Measurements from ENCODE around the gene SCAF11. TPM values are rescaled to one million over a fixed set of nuclear protein-coding genes. Genes with fewer than 3 reads are reported as not detected.

SCAF11 gene
- polyA plus RNA-seq, 10 donors: 49.8 to 92.9 (median 72.8) TPM

DNA sequence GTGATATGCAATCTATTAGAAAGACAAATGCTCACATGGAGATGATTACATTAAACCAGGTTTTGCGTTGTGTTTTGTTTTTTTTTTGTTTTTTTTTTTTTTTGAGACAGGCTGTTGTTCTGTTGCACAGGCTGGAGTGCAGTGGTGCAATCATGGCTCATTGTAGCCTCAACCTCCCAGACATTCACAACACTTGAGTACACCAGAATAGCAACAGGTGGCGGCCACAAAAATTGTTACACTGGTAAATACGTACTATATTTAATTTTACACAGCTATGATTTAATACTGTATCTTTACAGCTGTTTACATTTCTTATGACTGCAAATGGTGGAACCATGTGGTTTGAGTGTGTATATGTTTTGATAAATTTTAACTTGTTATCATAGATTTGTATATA, 60.0 kb downstream of the SCAF11 start:
- DNase-seq: no peak

DNA sequence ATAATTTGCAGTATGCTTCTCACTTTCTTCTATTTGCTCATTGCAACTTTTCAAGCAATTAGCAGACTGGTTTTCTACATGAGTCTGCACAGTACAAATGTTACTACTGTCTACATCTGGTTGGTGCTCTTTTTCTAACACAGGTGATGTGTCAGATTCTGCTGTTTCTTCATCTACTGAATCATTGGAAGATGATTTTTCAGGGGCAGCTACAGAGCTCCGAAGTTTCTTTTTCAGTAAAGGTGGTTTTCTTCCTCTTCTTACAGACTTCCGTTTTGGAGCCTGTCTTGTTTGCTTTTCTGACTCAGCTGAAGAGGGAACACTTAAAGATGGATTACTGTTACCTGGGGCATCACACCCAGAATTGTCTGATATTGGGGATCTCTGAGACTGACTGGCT, 62.1 kb downstream of the SCAF11 start:
- DNase-seq: no peak

DNA sequence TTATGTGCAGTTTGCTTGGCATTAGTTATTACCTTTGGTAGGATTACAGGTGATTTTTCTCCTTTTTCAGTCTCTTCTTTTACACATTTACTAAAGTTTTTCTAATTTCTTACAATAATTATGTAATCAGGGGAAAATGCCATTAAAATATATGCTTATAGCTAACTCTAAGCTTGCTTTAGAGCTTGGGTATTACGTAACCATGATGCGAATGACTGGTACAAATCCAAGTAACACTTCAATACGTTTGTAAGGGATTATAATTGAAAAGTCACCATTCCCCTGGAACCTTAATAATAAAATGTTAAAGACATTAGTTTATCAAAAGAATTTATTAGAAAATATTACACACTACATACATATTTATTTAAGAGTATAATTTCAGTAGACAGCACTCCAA, 71.6 kb downstream of the SCAF11 start:
- DNase-seq: no peak

DNA sequence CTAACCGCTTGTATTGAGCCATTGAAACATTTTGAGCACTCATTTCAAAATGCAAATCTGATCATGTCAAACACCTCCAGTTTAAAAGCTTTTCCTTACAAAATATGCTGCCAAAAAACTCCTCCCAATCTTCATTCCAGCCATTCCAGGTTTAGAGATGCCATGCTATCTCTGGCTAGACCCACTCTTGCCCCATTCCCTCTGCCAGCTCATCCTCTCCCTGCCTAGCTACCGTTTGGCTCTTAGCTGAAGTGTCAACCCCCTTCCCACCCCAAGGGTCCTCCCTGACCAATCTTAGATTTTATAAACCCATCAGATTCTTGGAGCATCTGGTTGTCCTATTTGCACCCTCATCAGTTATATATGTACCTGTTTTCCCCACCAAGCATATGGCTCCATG, 75.0 kb downstream of the SCAF11 start:
- DNase-seq: no peak

DNA sequence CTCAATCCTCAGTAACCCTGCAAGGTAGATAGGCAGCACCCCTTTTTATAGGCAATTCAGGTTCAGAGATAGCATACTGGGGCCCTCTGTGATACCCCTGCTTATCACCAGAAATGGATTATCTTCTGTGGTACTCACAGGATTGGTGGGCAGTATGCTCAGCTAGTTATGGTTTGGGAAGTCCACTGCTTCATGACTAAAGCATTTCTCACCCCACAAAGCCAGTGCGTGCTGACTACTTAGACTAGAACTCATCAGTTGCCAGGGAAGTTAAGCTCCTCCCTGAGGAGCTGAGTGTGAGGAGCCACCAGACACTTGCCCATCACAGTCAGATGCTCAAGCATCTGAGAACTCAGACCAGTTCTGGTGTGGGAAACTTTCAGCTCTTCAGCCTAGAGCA, 76.3 kb downstream of the SCAF11 start:
- DNase-seq: peak in 1 of 3 donors; percentile 46

DNA sequence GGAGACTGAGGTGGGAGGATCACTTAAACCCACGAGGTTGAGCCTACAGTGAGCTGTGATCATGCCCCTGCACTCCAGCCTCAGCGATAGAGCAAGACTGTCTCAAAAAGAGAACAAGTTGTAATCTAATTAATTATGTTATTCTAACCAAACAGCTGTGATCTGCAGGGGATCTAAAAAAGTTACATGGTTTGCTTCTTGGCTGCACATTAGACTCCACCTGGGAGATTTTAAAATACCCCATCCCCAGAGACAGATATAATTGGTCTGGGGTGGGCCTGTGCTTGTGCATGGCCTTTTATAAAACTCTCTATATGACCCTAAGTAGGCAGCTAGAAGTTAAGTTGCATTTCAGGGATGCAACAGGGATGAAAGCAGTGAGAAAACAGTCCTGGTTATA, 76.7 kb downstream of the SCAF11 start:
- DNase-seq: no peak

DNA sequence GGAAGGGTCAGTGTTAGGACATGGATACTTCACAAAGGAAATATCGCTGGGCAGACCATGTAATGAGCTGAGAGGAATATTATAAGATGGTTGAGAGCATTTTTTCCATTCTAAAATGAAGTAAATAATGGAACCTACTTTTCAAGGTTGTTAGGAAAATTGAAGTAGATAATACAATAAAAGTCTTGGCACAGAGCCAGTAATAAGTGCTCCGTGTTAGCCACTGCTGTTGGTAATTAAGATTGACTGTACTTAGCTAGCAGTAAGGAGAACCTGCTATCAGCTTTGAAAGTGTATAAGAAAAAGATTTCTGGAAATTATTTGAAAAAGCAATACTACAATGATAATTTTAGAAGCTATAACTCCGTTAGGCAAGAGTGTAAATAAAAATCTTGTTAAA, 77.6 kb downstream of the SCAF11 start:
- DNase-seq: no peak

DNA sequence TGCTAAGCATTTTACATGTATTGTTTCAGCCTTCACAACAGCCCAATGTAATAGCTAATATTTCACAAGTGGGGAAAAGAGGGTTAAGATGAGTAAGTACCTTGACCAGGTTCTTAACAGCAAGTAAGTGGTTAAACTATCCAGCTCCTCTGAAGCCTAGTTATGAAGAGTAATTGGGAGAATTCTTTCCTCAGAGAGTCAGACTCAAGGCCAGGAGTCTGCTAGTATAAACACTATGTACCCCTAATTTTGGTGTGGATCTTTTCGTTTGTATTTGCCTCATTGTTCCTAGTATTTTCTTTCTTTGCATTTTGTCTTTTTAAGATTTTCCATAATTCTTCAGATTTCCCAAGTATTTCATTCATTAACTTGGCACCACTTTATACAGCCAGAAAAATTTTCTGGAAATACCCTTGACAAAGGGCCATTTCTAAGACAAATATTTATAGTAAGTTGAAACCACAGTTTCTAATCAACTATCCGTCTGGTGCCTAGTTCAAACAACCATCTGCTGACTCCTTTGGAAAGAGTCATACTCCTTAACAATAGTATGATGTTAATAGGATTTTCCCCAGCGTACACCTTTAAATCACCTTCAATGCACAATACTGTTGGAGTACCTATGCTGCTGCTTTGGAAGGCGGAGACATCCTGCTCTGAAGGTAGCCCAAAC, 81.2 kb downstream of the SCAF11 start:
- no peak for DNase-seq

DNA sequence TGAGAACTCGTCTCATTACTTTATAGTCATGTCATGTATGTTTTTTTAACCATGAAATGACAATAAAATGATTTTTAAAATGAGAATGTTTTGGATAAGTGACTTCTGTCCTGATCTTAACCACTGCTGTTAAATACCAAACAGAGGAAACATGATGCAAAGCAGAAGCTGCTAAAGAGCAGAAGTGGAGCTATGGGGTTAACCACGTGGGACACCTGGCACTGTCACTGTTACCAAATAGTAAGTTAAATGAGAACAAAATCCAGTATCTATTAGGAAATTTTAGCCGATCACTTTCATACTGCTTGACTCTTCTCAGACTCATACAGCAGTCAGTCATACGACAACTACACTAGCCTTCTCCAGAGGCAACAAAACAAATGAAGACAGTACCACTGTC, 82.4 kb downstream of the SCAF11 start:
- DNase-seq: no peak

DNA sequence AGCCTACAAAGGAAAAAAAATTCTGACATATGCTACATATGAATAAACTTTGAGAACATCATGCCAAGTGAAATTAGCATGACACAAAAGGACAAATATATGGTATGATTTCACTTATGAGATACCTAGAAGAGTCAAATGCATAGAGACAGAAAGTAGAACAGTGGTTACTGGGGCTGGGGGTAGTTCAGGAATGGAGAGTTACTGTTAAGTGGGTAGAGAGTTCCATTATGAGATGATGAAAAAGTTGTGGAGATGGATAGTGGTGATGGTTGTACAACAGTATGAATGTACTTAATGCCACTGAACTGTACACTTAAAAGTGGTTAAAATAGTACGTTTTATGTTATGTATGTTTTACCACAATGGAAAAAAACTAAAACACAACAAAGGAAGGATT, 92.3 kb downstream of the SCAF11 start:
- DNase-seq: no peak

DNA sequence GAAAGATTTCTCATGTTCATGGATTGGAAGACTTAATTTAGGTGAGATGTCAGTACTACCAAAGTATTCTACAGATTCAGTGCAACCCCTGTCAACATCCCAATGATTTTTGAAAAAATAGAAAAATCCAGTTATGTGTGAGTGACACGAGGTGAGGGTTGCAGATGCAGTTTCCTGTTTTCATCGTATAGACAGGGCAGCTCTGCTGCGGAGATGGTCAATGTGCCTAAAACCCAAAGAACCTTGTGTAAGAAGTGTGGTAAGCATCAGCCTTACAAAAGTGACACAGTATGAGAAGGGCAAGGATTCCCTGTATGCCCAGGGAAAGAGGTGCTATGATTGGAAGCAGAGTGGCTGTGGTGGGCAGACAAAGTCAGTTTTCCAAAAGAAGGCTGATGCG, 94.4 kb downstream of the SCAF11 start:
- DNase-seq: no peak

DNA sequence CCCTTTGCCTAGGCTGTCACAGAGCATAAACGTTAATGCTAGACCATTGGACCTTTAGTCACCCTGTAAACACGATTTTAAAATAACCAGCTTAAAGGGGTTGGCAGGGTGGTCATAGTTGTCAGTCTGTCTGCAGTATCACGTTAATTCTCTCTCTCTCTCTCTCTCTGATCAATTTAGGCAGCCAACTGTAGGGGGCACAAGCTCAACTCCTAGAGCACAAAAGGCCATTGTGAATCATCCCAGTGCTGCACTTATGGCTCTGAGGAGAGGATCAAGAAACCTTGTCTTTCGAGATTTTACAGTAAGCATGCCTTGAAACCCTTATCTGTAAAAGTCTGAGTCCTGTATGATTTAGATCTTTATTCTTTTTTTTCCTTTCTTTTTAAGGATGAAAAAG, 97.1 kb downstream of the SCAF11 start:
- DNase-seq: no peak

DNA sequence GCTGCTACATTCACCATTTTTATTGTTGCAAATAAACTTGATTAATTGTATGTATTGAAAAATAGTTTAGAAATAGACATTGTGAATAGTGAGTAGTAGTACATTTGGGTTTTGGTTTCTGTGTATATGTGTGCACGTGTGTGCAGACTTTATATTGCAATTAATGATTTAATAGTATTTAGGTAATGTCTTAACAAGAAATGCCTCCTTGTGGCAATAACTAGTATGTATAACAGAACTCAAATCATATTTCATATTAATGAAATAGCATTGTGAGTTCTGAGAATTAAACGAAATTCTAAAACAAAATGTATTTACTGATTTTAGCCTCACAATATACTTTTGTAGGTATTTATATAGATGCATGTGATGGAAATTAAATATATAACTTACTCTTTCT, 100.1 kb downstream of the SCAF11 start:
- no peak for DNase-seq

DNA sequence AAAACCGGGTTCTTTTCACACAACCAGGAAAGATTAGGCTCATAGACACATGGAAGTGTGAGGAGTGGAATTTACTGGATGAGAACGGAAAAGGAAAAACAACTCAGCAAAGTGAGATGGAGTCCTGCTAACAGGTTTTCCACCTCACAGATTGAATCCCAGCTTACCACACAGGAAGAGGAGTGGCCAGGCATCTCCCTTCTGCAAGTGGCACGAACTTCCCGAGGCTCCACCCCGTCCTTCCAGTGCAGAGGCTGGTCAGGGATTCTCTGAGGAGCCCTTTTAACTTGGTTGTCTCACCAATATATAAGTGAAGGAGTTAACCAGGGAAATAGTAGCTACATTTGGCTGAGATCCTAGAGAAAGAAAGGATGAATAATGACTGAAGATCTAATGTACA, 102.8 kb downstream of the SCAF11 start:
- DNase-seq: no peak

DNA sequence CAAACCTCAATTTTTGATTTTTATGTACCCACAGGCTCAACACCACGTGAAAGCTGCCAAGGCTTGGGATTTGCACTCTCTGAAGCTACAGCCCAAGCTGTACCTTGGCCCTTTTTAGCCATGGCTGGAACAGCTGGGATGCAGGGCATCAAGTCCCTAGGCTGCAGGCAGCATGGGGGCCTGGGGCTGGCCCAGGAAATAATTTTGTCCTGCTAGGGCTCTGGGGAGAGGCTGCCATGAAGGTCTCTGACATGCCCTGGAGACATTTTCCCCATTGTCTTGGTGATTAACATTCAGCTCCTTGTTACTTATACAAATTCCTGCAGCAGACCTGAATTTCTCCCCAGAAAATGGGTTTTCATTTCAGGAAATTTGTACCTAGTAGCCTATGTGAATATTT, 103.7 kb downstream of the SCAF11 start:
- no peak for DNase-seq

DNA sequence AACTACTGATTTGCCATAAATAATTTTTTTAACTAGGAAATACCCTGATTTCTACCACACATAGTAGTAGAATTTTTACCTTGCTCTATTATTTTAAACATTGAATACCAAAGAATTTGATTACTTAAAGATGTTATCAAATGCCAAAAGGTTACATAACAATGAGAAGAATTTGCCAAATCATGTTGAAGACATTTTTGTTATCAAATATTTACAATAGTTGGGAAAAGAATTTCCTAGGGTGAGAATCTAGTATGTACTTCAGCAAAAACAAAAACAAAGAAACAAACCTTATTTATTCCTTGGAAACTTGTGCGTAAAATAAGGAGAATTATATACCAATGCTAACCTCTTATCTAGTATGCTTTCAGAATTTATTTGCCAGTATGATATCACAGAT, 107.2 kb downstream of the SCAF11 start:
- DNase-seq: no peak

DNA sequence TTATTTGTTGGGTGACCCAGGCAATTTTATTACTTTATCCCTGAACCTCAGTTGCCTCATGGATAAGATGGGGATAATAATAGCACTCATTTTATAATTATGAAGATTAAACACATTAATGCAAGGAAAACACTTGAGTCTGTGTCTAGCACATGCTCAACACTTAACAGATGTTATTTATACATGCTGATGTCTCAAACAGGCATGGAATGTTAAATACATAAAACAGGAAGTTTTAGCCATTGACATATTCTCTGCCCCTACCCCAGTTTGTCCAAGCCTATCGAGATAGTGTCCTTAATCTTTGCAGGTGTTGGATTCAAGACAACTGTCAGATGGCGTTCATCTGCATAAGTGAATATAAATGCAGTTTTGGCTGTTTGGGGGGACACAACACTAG, 109.8 kb downstream of the SCAF11 start:
- DNase-seq: no peak

DNA sequence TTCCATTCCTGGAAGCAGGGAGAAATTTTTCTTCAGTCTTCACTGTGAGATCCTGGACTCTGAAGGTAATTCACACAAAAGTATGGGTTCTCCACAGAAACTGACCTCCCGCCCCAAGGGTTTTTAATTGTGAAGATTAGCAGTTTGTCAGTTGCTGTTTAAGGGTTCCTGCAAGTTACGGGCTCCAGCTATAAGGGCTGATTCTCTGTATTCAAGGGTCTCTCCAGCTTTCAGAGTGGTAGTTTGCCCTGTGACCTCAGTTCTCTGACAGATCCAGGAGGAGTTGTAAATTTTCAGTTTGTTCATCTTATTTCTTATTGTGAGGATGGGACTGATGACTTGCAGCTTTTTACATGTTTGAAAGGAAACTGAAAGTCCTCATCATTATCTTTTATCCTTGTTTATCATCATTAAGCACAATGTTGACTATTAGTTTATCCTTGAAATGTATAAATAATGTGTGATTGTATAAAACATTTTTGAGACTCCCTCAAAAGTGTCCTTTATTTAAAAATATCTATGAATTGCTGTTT, 110.9 kb downstream of the SCAF11 start:
- no peak for DNase-seq

DNA sequence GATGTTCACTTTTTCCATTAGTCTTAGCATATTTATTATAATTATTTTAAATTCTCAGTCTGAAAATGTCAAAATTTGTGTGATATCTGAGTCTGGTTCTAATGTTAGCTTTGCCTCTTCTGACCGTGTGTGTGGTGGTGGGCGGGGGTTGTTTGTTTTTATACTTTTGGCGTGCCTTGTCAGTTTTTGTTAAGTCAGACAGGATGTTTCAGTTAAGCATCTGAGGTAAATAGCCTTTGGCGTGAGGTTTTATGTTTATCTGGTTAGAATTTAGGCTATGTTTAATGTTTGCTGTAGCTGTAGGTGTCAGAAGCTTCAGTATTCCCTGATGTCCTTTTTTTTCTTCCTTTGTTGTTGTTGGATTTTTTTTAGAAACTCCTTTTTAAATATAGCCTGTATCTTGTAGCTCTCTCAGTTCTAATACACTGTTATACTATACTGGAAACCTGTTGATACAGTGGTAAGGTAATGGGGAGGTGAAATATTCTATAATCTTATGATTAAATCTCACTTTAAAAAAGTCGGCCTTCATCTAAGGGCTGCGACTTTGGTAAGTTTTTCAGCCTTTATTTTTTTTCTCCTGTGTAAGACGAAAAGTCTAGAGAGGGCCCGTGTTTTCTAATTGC, 111.6 kb downstream of the SCAF11 start:
- DNase-seq: no peak

DNA sequence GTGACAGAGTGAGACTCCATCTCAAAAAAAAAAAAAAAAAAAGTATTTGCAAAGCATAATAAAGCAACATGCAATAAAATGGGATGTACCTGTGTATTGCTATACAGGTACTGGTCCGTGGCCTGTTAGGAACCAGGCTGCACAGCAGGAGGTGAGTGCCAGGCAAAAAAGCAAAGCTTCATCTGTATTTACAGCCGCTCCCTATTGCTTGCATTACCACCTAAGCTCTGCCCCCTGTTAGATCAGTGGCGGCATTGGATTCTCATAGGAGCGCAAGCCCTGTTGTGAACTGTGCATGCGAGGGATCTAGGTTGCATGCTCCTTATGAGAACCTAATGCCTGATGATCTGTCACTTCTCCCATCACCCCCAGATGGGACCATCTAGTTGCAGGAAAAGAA, 113.3 kb downstream of the SCAF11 start:
- DNase-seq: no peak

DNA sequence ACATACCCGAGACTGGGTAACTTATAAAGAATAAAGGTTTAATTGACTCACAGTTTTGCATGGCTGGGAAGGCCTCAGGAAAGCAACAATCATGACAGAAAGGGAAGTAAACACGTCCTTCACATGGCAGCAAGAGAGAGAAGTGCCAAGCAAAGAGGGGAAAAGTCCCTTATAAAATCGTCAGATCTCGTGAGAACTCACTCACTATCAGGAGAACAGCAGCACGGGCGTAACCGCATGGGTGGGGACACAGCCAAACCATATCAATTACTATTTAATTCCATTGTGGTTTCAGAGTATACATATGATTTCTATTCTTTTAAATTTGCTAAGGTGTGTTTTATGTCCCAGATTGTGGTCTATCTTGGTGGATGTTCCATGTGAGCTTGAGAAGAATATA, 117.9 kb downstream of the SCAF11 start:
- no peak for DNase-seq

Data from muscle of back (tissue), 11 donors.